SU-DHL-6 (cell line): ENCODE data around the gene DCXR.

Experiments
- H2AFZ ChIP-seq: fragments of 200-600 bp; sonication (generic); 2 replicates; pipeline ENCODE4 v1.6.1; 2014; ENCODE audit warnings: low read depth, mild to moderate bottlenecking, moderate library complexity, mixed read lengths, antibody characterized with exemption, low read length; ENCODE audit not compliant: severe bottlenecking
- H3F3A ChIP-seq: fragments of 200-600 bp; shearing (Covaris generic); 2 replicates; pipeline ENCODE4 v1.6.0; 2016; ENCODE audit warnings: antibody characterized with exemption, mild to moderate bottlenecking; ENCODE audit not compliant: insufficient read depth
- H3K27ac ChIP-seq: fragments of 200-600 bp; sonication (generic); 2 replicates; pipeline ENCODE4 v1.5.1; 2016; ENCODE audit warnings: low read depth, mild to moderate bottlenecking, low read length, moderate library complexity, mixed read lengths
- H3K27me3 ChIP-seq: fragments of 200-600 bp; sonication (generic), shearing (Covaris generic); 2 replicates; pipeline ENCODE4 v1.6.0; 2014; ENCODE audit warnings: mild to moderate bottlenecking, low read length
- H3K36me3 ChIP-seq: fragments of 200-600 bp; sonication (generic); 2 replicates; pipeline ENCODE4 v1.6.1; 2014; ENCODE audit warnings: mild to moderate bottlenecking, low read length, mixed read lengths
- H3K4me2 ChIP-seq: fragments of 300-600, 200-600 bp; shearing (Covaris generic), sonication (generic); 2 replicates; pipeline ENCODE4 v1.6.0; 2014; ENCODE audit warnings: low read length, low read depth, mild to moderate bottlenecking; ENCODE audit not compliant: poor library complexity, severe bottlenecking
- H3K4me3 ChIP-seq: fragments of 200-600 bp; sonication (generic); 2 replicates; pipeline ENCODE4 v1.5.1; 2014; ENCODE audit warnings: antibody characterized with exemption, low read length, mild to moderate bottlenecking, mixed read lengths; ENCODE audit not compliant: insufficient read depth, poor library complexity, severe bottlenecking
- H3K79me2 ChIP-seq: fragments of 200-600 bp; sonication (generic); 2 replicates; pipeline ENCODE4 v1.6.1; 2014; ENCODE audit warnings: mild to moderate bottlenecking, low read length, moderate library complexity; ENCODE audit not compliant: insufficient read depth
- H3K9ac ChIP-seq: fragments of 200-600 bp; sonication (generic); 2 replicates; pipeline ENCODE4 v1.7.0; 2014; ENCODE audit warnings: mild to moderate bottlenecking, low read length
- H3K9me2 ChIP-seq: fragments of 200-600 bp; sonication (generic); replicated peaks from 2 replicates; pipeline ENCODE4 v1.6.1; 2014; ENCODE audit warnings: low read length; ENCODE audit not compliant: insufficient read depth
- H3K9me3 ChIP-seq: fragments of 200-600 bp; sonication (generic); 2 replicates; pipeline ENCODE4 v1.6.1; 2014; ENCODE audit warnings: low read length, mixed read lengths; ENCODE audit not compliant: insufficient read depth
- H4K20me1 ChIP-seq: fragments of 200-600 bp; sonication (generic); 2 replicates; pipeline ENCODE4 v1.6.1; 2014; ENCODE audit warnings: low read depth, mild to moderate bottlenecking, antibody characterized with exemption, low read length, moderate library complexity, mixed read lengths
- CTCF ChIP-seq: fragments of 200-600 bp; sonication (generic); IDR thresholded peaks from one replicate; pipeline ENCODE4 v1.5.1; 2017; ENCODE audit warnings: antibody characterized with exemption, mild to moderate bottlenecking, low read length, moderate library complexity; ENCODE audit not compliant: insufficient read depth, poor library complexity, severe bottlenecking
- EZH2phosphoT487 ChIP-seq: fragments of 200-600 bp; sonication (generic), shearing (Covaris generic); conservative IDR thresholded peaks from 2 replicates; pipeline ENCODE4 v1.6.1; 2018; ENCODE audit warnings: mild to moderate bottlenecking, antibody characterized with exemption, low read length, moderate library complexity, mixed read lengths

The DCXR gene

GRCh38 chr17:82078433-82078832, 40.9 kb upstream of the DCXR start:
- Histone ChIP-seq H3K27ac (no peak overlapping the region), H3K9me2 (no peaks in the 10 kb centered on the region), H3K36me3 (no peaks in the 10 kb centered on the region), H3K9me3 (no peaks in the 10 kb centered on the region), H2AFZ (no peak overlapping the region), H4K20me1 (no peaks in the 10 kb centered on the region), H3K4me3 (no peak overlapping the region), H3F3A (peaks cover 9% of the 10 kb centered on the region; the same call in 1 of the 2 replicates), H3K27me3 (no peaks in the 10 kb centered on the region), H3K9ac (no peak overlapping the region), H3K4me2 (no peak overlapping the region), H3K79me2 (no peaks in the 10 kb centered on the region)
- no peak for TF ChIP-seq CTCF
- TF ChIP-seq EZH2phosphoT487 = no peak

GRCh38 chr17:82077617-82078358, 40.3 kb upstream of the DCXR start:
- no peaks in the 10 kb centered on the region for H4K20me1 ChIP-seq
- no peak overlapping the region for H3K4me2 ChIP-seq
- peaks cover 9% of the 10 kb centered on the region; the same call in 1 of the 2 replicates for H3F3A ChIP-seq
- no peaks in the 10 kb centered on the region for H3K79me2 ChIP-seq
- no peak overlapping the region for H2AFZ ChIP-seq
- H3K36me3 ChIP-seq = no peaks in the 10 kb centered on the region
- no peaks in the 10 kb centered on the region for H3K9me2 ChIP-seq
- no peaks in the 10 kb centered on the region for H3K27me3 ChIP-seq
- H3K9me3 ChIP-seq = no peaks in the 10 kb centered on the region
- TF ChIP-seq CTCF (no peak), EZH2phosphoT487 (no peak)
- H3K27ac ChIP-seq = no peak overlapping the region
- no peak overlapping the region for H3K9ac ChIP-seq
- no peak overlapping the region for H3K4me3 ChIP-seq

- Histone ChIP-seq H2AFZ (no peak overlapping the region), H3K9me3 (no peaks in the 10 kb centered on the region), H3K36me3 (no peaks in the 10 kb centered on the region), H3K9ac (no peak overlapping the region), H3K79me2 (no peaks in the 10 kb centered on the region), H3F3A (peaks cover 9% of the 10 kb centered on the region; the same call in 1 of the 2 replicates), H3K4me2 (no peak overlapping the region), H3K4me3 (no peak overlapping the region), H4K20me1 (no peaks in the 10 kb centered on the region), H3K27me3 (no peaks in the 10 kb centered on the region), H3K27ac (no peak overlapping the region), H3K9me2 (no peaks in the 10 kb centered on the region)
- TF ChIP-seq CTCF = no peak
- TF ChIP-seq EZH2phosphoT487 = no peak
Measured at GRCh38 chr17:82076785-82077591, 39.5 kb upstream of the DCXR start.
